SK-N-SH (cell line): ENCODE results near the gene EPB41L3. TPM values are rescaled to one million over a fixed set of nuclear protein-coding genes. Genes with fewer than 3 reads are reported as not detected.

Source experiments
- CTCF ChIA-PET: fragments of 300-600, 350-600 bp; formaldehyde crosslinking; extraction: SDS; loops from one replicate; lab custom pipeline; 2021; lab: Yijun Ruan, JAX
- POLR2A ChIA-PET: fragments of 350-600 bp; sonication (Branson Sonifier 250); formaldehyde crosslinking; extraction: SDS; loops from one replicate; lab custom pipeline; 2020; ENCODE audit warnings: antibody characterized with exemption, inconsistent platforms; lab: Yijun Ruan, JAX
- DNase-seq: peaks from one replicate; pipeline ENCODE4 v3.0.0; 2012
- H2AFZ ChIP-seq: fragments of 200-600 bp; sonication (generic); 2 replicates; pipeline ENCODE4 v1.8.1; 2016; ENCODE audit warnings: antibody characterized with exemption, mild to moderate bottlenecking, low read depth
- H3F3A ChIP-seq: fragments of 200-600 bp; sonication (generic); replicated peaks from 2 replicates; pipeline ENCODE3; 2016; ENCODE audit warnings: antibody characterized with exemption, mild to moderate bottlenecking; ENCODE audit not compliant: insufficient read depth
- H3K27ac ChIP-seq, 2 experiments: fragments of 200-500 bp in 1 of 2; fragments of 200-600 bp in 1 of 2; sonication (Bioruptor generic) in 1 of 2; sonication (generic), shearing (Covaris generic) in 1 of 2; 2 replicates each; pipeline versions ENCODE4 v1.5.1 to v1.6.1; 2014 to 2016; ENCODE audit warnings: low read depth in 2 of 2, inconsistent platforms in 1 of 2, low read length in 1 of 2, mild to moderate bottlenecking in 1 of 2, mixed read lengths in 1 of 2
- H3K27me3 ChIP-seq: fragments of 200-600 bp; sonication (generic), shearing (Covaris generic); 2 replicates; pipeline ENCODE4 v1.6.1; 2016; ENCODE audit warnings: mixed run types; ENCODE audit not compliant: insufficient read depth
- H3K36me3 ChIP-seq, 2 experiments: fragments of 200-500 bp in 1 of 2; fragments of 200-600 bp in 1 of 2; sonication (Bioruptor generic) in 1 of 2; sonication (generic) in 1 of 2; replicated peaks in 1 of 2; 2 replicates each; pipeline versions ENCODE3 to v1.5.1; 2014 to 2016; ENCODE audit warnings: low read length in 1 of 2, mild to moderate bottlenecking in 1 of 2; ENCODE audit not compliant: insufficient read depth in 2 of 2, control insufficient read depth in 1 of 2
- H3K4me1 ChIP-seq, 2 experiments: fragments of 200-500 bp in 1 of 2; fragments of 200-600 bp in 1 of 2; sonication (Bioruptor generic) in 1 of 2; sonication (generic), shearing (Covaris generic) in 1 of 2; 2 replicates each; pipeline versions ENCODE4 v1.5.1 to v1.6.1; 2014 to 2016; ENCODE audit warnings: low read depth in 1 of 2, low read length in 1 of 2, mixed run types in 1 of 2; ENCODE audit not compliant: insufficient read depth in 2 of 2, control insufficient read depth in 1 of 2
- H3K4me2 ChIP-seq: fragments of 200-600 bp; sonication (generic), shearing (Covaris generic); 2 replicates; pipeline ENCODE4 v1.6.1; 2017; ENCODE audit warnings: mixed run types
- H3K4me3 ChIP-seq, 2 experiments: fragments of 200-500 bp in 1 of 2; fragments of 200-600 bp in 1 of 2; sonication (Bioruptor generic) in 1 of 2; sonication (generic), shearing (Covaris generic) in 1 of 2; 2 replicates each; pipeline versions ENCODE4 v1.5.1 to v1.8.1; 2014 to 2016; ENCODE audit warnings: low read depth in 2 of 2, inconsistent platforms in 1 of 2, low read length in 1 of 2, mild to moderate bottlenecking in 1 of 2, mixed read lengths in 1 of 2, moderate library complexity in 1 of 2
- H3K79me2 ChIP-seq: fragments of 200-600 bp; sonication (generic); 2 replicates; pipeline ENCODE4 v1.8.1; 2017; ENCODE audit warnings: mild to moderate bottlenecking; ENCODE audit not compliant: insufficient read depth
- H3K9ac ChIP-seq: fragments of 200-600 bp; sonication (generic); 2 replicates; pipeline ENCODE4 v1.6.1; 2017; ENCODE audit warnings: mixed run types
- H3K9me2 ChIP-seq: fragments of 200-600 bp; sonication (generic); 2 replicates; pipeline ENCODE4 v1.6.1; 2017; ENCODE audit warnings: mixed run types
- H3K9me3 ChIP-seq: fragments of 200-600 bp; sonication (generic); 2 replicates; pipeline ENCODE4 v1.6.1; 2017; ENCODE audit warnings: mixed run types, mild to moderate bottlenecking, moderate library complexity
- H4K20me1 ChIP-seq: fragments of 200-600 bp; sonication (generic); 2 replicates; pipeline ENCODE4 v1.6.1; 2017; ENCODE audit warnings: mild to moderate bottlenecking, mixed run types; ENCODE audit not compliant: insufficient read depth
- CHD2 ChIP-seq: fragments of 150-350 bp; IDR thresholded peaks from 2 replicates; pipeline ENCODE4 v1.6.1; 2018; ENCODE audit warnings: low read length; ENCODE audit not compliant: partially characterized antibody
- CTCF ChIP-seq: fragments of 200-600 bp; sonication (generic); IDR thresholded peaks from 2 replicates; pipeline ENCODE4 v1.6.1; 2017; ENCODE audit warnings: antibody characterized with exemption, mild to moderate bottlenecking, moderate library complexity
- ELF1 ChIP-seq: IDR thresholded peaks from 2 replicates; pipeline ENCODE4 v1.4.0; 2012
- GATA2 ChIP-seq: sonication (generic); formaldehyde crosslinking; IDR thresholded peaks from 2 replicates; pipeline ENCODE4 v1.5.0; 2020; ENCODE audit warnings: mild to moderate bottlenecking, missing genetic modification reagents
- IRF3 ChIP-seq: fragments of 150-350 bp; IDR thresholded peaks from 2 replicates; pipeline ENCODE4 v1.6.1; 2016; ENCODE audit warnings: mild to moderate bottlenecking, low read depth, low read length
- JUND ChIP-seq: IDR thresholded peaks from 2 replicates; pipeline ENCODE4 v1.4.0; 2012
- MEF2A ChIP-seq: IDR thresholded peaks from 2 replicates; pipeline ENCODE4 v1.4.0; 2012; ENCODE audit warnings: low read depth, borderline replicate concordance
- NFIC ChIP-seq: IDR thresholded peaks from 2 replicates; pipeline ENCODE4 v1.4.0; 2012; ENCODE audit warnings: borderline replicate concordance
- RAD21 ChIP-seq: IDR thresholded peaks from 2 replicates; pipeline ENCODE4 v1.6.1; 2012; ENCODE audit warnings: mild to moderate bottlenecking, low read length
- RFX5 ChIP-seq: IDR thresholded peaks from 2 replicates; pipeline ENCODE4 v1.6.1; 2012; ENCODE audit warnings: mild to moderate bottlenecking, improper control_type of control experiment, low read length
- SIN3A ChIP-seq: IDR thresholded peaks from 2 replicates; pipeline ENCODE4 v1.6.1; 2012; ENCODE audit warnings: low read depth, mild to moderate bottlenecking, low read length, moderate library complexity, borderline replicate concordance
- TAF1 ChIP-seq: IDR thresholded peaks from 2 replicates; pipeline ENCODE4 v1.6.1; 2012; ENCODE audit warnings: low read depth, mild to moderate bottlenecking, low read length, moderate library complexity, borderline replicate concordance
- TEAD4 ChIP-seq: IDR thresholded peaks from 2 replicates; pipeline ENCODE4 v1.4.0; 2012; ENCODE audit warnings: mild to moderate bottlenecking, borderline replicate concordance; ENCODE audit not compliant: insufficient read depth
- USF2 ChIP-seq: fragments of 150-350 bp; IDR thresholded peaks from 2 replicates; pipeline ENCODE4 v1.6.1; 2017; ENCODE audit warnings: antibody characterized with exemption, low read length, low read depth, borderline replicate concordance
- ZBTB33 ChIP-seq: IDR thresholded peaks from 2 replicates; pipeline ENCODE4 v1.4.0; 2012; ENCODE audit warnings: low read depth, borderline replicate concordance
- WGBS: methylation state at CpG from one replicate; pipeline ENCODE4 v1.1.6; 2017; ENCODE audit warnings: low lambda C conversion rate; 5-methylcytosine and 5-hydroxymethylcytosine counted together
- polyA plus RNA-seq, 3 experiments: library from polyadenylated mRNA; depleted of rRNA; stranded (reverse); fragments of >200 nt; gene quantifications; 2 replicates each; pipeline ENCODE4 v1.2.3, GENCODE V29; 2012

The EPB41L3 gene
- polyA plus RNA-seq, 1 of the 3 experiments (the other 2 are of a cell fraction), result 0.15 TPM

GRCh38 chr18:5518899-5519371, 24.9 kb downstream of the EPB41L3 start:
- Histone ChIP-seq H3K4me3 (no peak overlapping the region), H3K9ac (no peak overlapping the region), H3K36me3 (no peaks in the 10 kb centered on the region), H3K4me1 (no peaks in the 10 kb centered on the region; a peak in 1 of 4 replicates), H3K27ac (no peak overlapping the region), H3K79me2 (no peaks in the 10 kb centered on the region), H2AFZ (no peak overlapping the region), H3K9me2 (no peaks in the 10 kb centered on the region), H3K27me3 (no peaks in the 10 kb centered on the region), H3K4me2 (no peak overlapping the region), H3K9me3 (no peaks in the 10 kb centered on the region), H4K20me1 (no peaks in the 10 kb centered on the region)
- no peak for DNase-seq
- CTCF ChIA-PET, result no interaction called here
- POLR2A ChIA-PET, result no interaction called here
- TF ChIP-seq RFX5 (no peak), MEF2A (no peak), ELF1 (no peak), IRF3 (no peak), USF2 (no peak), GATA2 (CRISPR knock-in tag) (no peak), CTCF (no peak), CHD2 (no peak), JUND (no peak), RAD21 (no peak), SIN3A (no peak), TAF1 (no peak), NFIC (no peak), ZBTB33 (no peak), TEAD4 (no peak)
- TF ChIP-seq, all 33 proteins: peak for 0
- 7% methylated on average over 13 of the region's 13 CpGs for WGBS
- H3F3A ChIP-seq, result no peaks in the 10 kb centered on the region
